HG02571 (cell line): Measurements from ENCODE around the gene STOX2.

Experiments used
- ATAC-seq: cut with Tn5 transposase; IDR thresholded peaks from one replicate; pipeline ENCODE4 v1.9.1; 2021; ENCODE audit warnings: mild to moderate bottlenecking, moderate library complexity; ENCODE audit not compliant: unreplicated experiment

Gene STOX2

GRCh38 chr4:184066584-184067300, 161.6 kb downstream of the STOX2 start:
- ATAC-seq, result no peak

GRCh38 chr4:184067931-184068554, 162.9 kb downstream of the STOX2 start:
- no peak for ATAC-seq
